Lower lobe of right lung (tissue), 2 donors: ENCODE data around the gene CENPVL1. TPM values are rescaled to one million over a fixed set of nuclear protein-coding genes. Genes with fewer than 3 reads are reported as not detected.

ENCODE experiments used
- ATAC-seq, 2 donors: fragments of 200-7000 bp; cut with Tn5 transposase; one replicate each; pipeline ENCODE4 v1.9.1; 2020 to 2022; ENCODE audit warnings: mild to moderate bottlenecking in 2 of 2, moderate library complexity in 2 of 2
- DNase-seq: peaks from one replicate; pipeline ENCODE4 v3.0.0-alpha.2; 2020
- H3K27ac ChIP-seq: fragments of 200-600 bp; one replicate; pipeline ENCODE4 v1.8.0; 2022
- H3K27me3 ChIP-seq: fragments of 200-600 bp; one replicate; pipeline ENCODE4 v1.8.0; 2022; ENCODE audit warnings: low read depth
- H3K36me3 ChIP-seq: fragments of 200-600 bp; one replicate; pipeline ENCODE4 v1.8.0; 2022; ENCODE audit warnings: mild to moderate bottlenecking
- H3K4me1 ChIP-seq: fragments of 200-600 bp; one replicate; pipeline ENCODE4 v1.8.0; 2022
- H3K4me3 ChIP-seq: fragments of 200-600 bp; one replicate; pipeline ENCODE4 v1.8.0; 2022; ENCODE audit warnings: mild to moderate bottlenecking
- H3K9me3 ChIP-seq: fragments of 200-600 bp; one replicate; pipeline ENCODE4 v1.8.0; 2022
- intact Hi-C: fragments of 100-400 bp; cut with DNase I; formaldehyde crosslinking; loops from one replicate; pipeline ENCODE4 v1.11.0; 2022
- total RNA-seq: library from RNA; stranded (reverse); fragmentation: NEBNext Ultra II Directional; extraction: Animal tissue kit (Norgen Biotek cat#: 25700); gene quantifications from one replicate; pipeline ENCODE4 v1.2.1, GENCODE V29; 2021
- TF ChIP-seq, protein P1 (sequence below): fragments of 200-600 bp; IDR thresholded peaks from one replicate; pipeline ENCODE4 v1.8.0; 2022; ENCODE audit warnings: antibody characterized with exemption, mild to moderate bottlenecking
- donor health status: DM: no; HTN: yes; CAD: no; lungs with severe emphysema.

Gene CENPVL1
- total RNA-seq, 1 donor from 2014 or later: not detected

DNA sequence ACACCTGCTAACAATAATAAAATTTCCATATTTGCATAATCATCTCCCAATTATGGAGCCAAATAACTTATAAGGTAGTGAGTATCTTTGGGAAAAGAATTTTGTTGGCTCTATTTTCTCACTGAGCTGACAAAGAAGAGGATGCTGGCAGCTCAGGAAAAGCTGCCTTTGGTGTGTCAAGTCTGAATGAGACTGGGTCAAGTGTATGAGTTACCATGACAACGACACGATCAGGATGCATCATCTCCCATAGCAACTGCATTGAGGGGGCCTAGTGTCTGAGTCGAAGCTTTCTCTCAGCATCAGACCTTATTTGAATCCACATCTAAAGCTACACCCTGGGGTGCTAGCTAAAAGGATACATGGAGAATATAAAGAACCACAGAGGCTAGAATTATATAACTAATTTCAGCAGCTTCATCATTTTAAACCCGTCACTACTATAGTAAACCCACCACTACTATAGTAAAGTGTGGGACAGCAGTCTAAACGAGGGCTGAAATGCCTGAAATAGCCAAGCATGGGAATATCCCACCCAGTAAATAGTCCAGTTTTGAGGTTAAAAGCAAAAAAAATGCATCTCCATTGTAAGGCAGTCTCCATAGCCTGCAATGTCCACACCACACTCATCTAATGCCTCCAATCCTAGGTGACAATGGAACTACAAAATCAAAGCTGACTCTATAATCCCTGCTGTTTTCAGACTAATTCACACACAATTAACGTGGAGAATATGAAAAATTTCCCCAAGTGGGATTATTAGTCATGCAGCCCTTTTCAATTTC lies 48.9 kb downstream of the CENPVL1 start:
- Histone ChIP-seq H3K36me3 (no peaks in the 10 kb centered on the region), H3K4me3 (no peak overlapping the region), H3K27ac (no peak overlapping the region), H3K27me3 (no peaks in the 10 kb centered on the region), H3K4me1 (no peaks in the 10 kb centered on the region), H3K9me3 (no peaks in the 10 kb centered on the region)
- TF ChIP-seq, protein P1, sequence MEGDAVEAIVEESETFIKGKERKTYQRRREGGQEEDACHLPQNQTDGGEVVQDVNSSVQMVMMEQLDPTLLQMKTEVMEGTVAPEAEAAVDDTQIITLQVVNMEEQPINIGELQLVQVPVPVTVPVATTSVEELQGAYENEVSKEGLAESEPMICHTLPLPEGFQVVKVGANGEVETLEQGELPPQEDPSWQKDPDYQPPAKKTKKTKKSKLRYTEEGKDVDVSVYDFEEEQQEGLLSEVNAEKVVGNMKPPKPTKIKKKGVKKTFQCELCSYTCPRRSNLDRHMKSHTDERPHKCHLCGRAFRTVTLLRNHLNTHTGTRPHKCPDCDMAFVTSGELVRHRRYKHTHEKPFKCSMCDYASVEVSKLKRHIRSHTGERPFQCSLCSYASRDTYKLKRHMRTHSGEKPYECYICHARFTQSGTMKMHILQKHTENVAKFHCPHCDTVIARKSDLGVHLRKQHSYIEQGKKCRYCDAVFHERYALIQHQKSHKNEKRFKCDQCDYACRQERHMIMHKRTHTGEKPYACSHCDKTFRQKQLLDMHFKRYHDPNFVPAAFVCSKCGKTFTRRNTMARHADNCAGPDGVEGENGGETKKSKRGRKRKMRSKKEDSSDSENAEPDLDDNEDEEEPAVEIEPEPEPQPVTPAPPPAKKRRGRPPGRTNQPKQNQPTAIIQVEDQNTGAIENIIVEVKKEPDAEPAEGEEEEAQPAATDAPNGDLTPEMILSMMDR: no peak
- ATAC-seq: no peak
- intact Hi-C loops: no loop called here
- no peak for DNase-seq

DNA sequence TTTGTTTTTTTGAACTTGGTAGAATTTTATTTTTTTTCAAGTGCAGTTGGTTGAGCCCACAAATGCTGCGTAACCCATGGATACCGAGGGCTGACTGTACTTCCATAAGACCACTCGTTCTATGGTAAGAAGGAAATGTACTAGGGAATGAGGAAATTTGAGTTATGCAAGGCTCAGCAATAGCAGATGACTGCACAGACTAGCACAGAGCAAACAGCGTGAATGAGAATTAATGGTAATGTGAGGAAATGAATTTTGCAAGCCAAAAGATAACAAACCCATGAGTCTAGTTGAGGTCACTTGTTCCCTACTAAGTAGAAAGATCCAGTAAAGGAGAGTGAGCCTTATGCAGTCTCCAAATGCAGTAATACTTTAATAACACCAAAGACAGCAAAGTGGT lies 50.3 kb downstream of the CENPVL1 start:
- DNase-seq (no peak), ATAC-seq (peak in 1 of 2 donors; percentile 9)
- Histone ChIP-seq H3K4me1 (no peaks in the 10 kb centered on the region), H3K27ac (no peak overlapping the region), H3K27me3 (no peaks in the 10 kb centered on the region), H3K36me3 (no peaks in the 10 kb centered on the region), H3K4me3 (no peak overlapping the region), H3K9me3 (no peaks in the 10 kb centered on the region)
- TF ChIP-seq, protein P1: no peak
- intact Hi-C loops: no loop called here

Other genes starting within 250 kb of the CENPVL1 start
- gene NUDT11, start 213.9 kb upstream of the CENPVL1 start, total RNA-seq: 0.53 TPM
- not detected for gene CENPVL3, start 91.6 kb upstream of the CENPVL1 start, total RNA-seq
- not detected for gene CENPVL2, start 27.7 kb upstream of the CENPVL1 start, total RNA-seq
- gene GSPT2, start 32.9 kb downstream of the CENPVL1 start, total RNA-seq: 7.7 TPM
- 53.0 TPM for gene MAGED1, start 183.1 kb downstream of the CENPVL1 start, total RNA-seq